Superior temporal gyrus (tissue), 1 donor: Measurements from ENCODE around the gene RADIL.

Source experiments
- DNase-seq: peaks from one replicate; pipeline ENCODE4 v3.0.0-alpha.2; 2016; ENCODE audit errors: extremely low spot score

Gene RADIL

GRCh38 chr7:4775250-4775847 is 108.2 kb downstream of the RADIL start, which contains the start of gene AP5Z1:
Gene AP5Z1, plus strand, starts transcription at chr7:4775623. Its CDS starts 93 bp downstream, at chr7:4775716.
- peak; percentile 98 for DNase-seq

GRCh38 chr7:4774658-4775249 is 108.8 kb downstream of the RADIL start:
- no peak for DNase-seq

GRCh38 chr7:4774007-4774406 is 109.5 kb downstream of the RADIL start:
- no peak for DNase-seq

GRCh38 chr7:4772306-4772705 is 111.2 kb downstream of the RADIL start:
- DNase-seq = no peak

- no peak for DNase-seq
Observed at GRCh38 chr7:4771737-4772136, 111.8 kb downstream of the RADIL start.

- no peak for DNase-seq
Observed at GRCh38 chr7:4770886-4771285, 112.6 kb downstream of the RADIL start.

GRCh38 chr7:4769761-4770160 is 113.8 kb downstream of the RADIL start:
- DNase-seq = no peak

GRCh38 chr7:4768597-4769569 is 114.6 kb downstream of the RADIL start:
- no peak for DNase-seq

GRCh38 chr7:4766666-4767519 is 116.6 kb downstream of the RADIL start:
- DNase-seq = no peak

- no peak for DNase-seq
Observed at GRCh38 chr7:4765776-4766490, 117.6 kb downstream of the RADIL start.

GRCh38 chr7:4764402-4765007 is 119.0 kb downstream of the RADIL start:
- DNase-seq = no peak

- DNase-seq = no peak
Observed at GRCh38 chr7:4763794-4764185, 119.7 kb downstream of the RADIL start.

GRCh38 chr7:4763091-4763793 is 120.3 kb downstream of the RADIL start:
- no peak for DNase-seq

GRCh38 chr7:4762121-4763055 is 121.1 kb downstream of the RADIL start:
- no peak for DNase-seq

- DNase-seq = no peak
Observed at GRCh38 chr7:4760952-4761351, 122.6 kb downstream of the RADIL start.

- no peak for DNase-seq
Observed at GRCh38 chr7:4759211-4759610, 124.3 kb downstream of the RADIL start.

- DNase-seq = no peak
Observed at GRCh38 chr7:4758791-4759190, 124.7 kb downstream of the RADIL start.

- no peak for DNase-seq
Observed at GRCh38 chr7:4758111-4758510, 125.4 kb downstream of the RADIL start.

GRCh38 chr7:4755045-4755444 is 128.5 kb downstream of the RADIL start:
- DNase-seq = no peak
